ENCODE measurements around the gene AKR1C4.

DNA sequence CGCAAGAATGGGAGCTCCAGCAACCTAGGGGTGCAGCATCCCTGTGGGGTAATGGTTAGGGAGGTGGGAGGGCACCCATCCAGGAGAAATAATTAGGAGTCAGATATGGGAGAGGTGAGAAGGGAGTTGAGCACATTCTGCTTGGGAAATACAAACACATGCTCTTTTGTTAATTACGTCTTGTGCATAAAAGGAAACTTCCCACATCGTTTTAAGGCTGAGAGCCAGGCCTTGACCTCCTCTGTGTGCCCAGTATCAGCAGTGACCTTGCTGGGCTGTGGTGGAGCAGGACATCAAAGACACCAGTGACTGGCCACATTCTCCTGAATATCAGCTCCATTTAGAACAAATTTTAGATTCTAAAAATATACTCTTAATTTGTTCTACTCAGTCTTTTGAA is 22.6 kb downstream of the AKR1C4 start:
- TF ChIP-seq, protein P1, sequence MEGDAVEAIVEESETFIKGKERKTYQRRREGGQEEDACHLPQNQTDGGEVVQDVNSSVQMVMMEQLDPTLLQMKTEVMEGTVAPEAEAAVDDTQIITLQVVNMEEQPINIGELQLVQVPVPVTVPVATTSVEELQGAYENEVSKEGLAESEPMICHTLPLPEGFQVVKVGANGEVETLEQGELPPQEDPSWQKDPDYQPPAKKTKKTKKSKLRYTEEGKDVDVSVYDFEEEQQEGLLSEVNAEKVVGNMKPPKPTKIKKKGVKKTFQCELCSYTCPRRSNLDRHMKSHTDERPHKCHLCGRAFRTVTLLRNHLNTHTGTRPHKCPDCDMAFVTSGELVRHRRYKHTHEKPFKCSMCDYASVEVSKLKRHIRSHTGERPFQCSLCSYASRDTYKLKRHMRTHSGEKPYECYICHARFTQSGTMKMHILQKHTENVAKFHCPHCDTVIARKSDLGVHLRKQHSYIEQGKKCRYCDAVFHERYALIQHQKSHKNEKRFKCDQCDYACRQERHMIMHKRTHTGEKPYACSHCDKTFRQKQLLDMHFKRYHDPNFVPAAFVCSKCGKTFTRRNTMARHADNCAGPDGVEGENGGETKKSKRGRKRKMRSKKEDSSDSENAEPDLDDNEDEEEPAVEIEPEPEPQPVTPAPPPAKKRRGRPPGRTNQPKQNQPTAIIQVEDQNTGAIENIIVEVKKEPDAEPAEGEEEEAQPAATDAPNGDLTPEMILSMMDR (conservative IDR thresholded peaks at IDR 0.05 in 1 of 2, IDR thresholded peaks at IDR 0.05 in 1 of 2; ENCODE audit: low read depth in 1 of 2, low read length in 2 of 2): no peak
- no peak for TF ChIP-seq EZH2 (IDR thresholded peaks at IDR 0.05; ENCODE audit: low read length, missing control alignments)
